Glomerular visceral epithelial cell (primary cell): ENCODE measurements around the gene CARD10.

ENCODE experiments used
- DNase-seq: peaks from one replicate; pipeline ENCODE4 v3.0.0-alpha.2; 2016; ENCODE audit errors: extremely low spot score

The CARD10 gene

DNA sequence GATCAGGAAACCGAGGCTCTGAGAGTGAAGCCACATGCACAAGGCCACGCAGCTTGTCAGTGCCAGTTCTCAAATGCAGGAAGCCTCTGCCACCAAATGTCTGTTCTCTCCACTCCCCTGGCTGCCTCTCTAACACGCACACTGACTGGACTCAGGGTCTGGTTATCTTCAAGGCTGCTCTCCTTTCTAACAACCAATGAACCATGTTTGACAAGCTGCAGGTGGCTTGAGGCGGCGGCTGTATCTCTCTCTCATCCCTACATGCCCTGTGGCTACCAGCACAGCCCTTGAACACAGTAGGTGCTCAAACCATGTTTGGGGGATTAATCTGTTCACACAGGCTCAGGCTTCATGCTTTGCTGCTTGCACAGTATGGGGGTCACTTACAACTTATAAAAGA, 56.8 kb downstream of the CARD10 start:
- DNase-seq, result no peak

DNA sequence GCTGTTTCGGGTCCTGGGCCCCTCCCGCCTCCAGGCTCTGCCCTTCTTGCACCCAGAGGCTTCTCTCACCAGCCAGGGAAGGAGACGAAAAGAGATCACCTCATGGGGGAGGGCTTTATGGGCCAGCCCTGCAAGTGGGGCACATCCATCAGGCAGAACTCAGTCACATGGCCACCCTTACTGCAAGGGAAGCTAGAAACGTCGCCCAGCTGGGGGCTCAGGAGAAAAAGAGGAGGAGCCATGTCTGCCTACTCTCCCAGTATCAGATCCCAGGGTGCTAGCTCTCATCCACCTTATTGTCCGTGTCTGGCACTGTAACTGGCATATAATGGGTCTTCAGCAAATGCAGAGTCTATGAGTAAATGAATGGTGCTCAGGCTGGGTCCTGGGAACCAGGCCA, 57.3 kb downstream of the CARD10 start:
- no peak for DNase-seq

DNA sequence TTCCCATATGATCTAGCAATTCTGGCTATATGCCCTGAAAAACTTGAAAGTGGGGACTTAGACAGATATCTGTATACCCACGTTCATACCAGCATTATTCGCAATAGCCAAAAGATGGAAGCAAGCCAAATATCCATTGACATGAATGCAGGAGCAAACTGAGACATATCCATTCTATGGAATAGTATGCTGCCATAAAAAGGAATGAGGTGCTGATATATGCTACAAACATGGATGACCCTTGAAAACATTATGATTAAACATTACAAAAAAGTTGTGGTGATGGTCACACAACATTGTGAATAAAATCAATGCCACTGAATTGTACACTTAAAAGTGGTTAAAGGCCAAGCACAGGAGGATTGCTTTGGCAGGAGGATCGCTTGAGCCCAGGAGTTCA, 58.5 kb downstream of the CARD10 start:
- DNase-seq, result no peak

DNA sequence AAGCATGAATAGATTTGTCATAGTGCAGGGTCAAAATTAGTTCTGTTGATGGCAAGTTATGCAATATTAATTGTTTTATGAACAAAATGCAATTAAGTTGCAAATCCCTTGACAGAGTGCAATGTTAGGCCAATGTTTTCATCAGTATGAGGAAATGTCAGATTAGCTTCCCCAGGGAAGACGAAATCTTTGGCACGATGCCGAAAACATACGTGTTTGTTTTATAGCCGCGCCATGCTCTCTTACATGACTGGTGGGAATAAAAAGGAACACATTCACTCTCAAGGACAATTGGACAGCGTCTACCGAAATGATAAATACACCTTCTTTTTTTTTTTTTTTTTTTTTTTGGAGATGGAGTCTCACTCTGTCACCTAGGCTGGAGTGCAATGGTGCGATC, 60.0 kb downstream of the CARD10 start:
- DNase-seq, result no peak

- peak; percentile 73 for DNase-seq
Measured at GRCh38 chr22:37457093-37457893, 61.9 kb downstream of the CARD10 start.

DNA sequence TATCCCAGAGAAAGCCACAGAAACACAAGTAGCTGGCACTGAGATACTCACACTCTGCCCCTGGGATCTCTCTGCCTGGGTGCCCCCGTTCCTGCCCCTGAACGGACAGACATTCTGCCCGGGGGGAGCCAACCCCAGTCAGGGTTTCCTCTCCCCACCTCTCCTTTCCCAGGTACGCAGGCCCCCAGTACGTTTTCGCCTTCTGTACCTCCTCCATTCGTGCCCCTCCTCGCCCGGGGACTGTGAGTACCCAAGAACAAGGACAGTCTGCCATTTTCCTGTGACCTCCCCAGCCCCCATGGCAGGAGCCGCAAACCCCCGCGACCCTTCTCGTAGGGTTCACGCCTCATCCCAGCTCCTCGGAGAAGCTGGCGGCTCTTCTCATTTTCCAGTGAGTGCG, 62.9 kb downstream of the CARD10 start:
- no peak for DNase-seq

DNA sequence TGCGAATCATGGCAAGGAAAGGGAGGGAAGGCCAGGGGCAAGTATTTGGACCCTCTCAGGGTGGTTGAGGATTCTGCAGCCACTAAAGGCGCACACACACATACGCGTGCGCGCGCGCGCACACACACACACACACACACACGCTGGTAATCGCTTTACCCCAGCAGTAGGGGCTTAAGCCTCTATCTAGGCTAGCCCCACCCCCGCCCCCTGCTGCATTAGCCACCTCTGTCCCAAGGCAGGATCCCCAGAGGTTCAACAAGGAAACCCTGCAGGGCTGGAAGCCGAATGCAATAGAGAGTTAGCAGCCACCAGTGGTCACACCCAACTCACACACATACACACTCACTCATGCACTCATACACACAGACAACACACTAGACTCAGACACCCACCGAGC, 63.3 kb downstream of the CARD10 start:
- no peak for DNase-seq

DNA sequence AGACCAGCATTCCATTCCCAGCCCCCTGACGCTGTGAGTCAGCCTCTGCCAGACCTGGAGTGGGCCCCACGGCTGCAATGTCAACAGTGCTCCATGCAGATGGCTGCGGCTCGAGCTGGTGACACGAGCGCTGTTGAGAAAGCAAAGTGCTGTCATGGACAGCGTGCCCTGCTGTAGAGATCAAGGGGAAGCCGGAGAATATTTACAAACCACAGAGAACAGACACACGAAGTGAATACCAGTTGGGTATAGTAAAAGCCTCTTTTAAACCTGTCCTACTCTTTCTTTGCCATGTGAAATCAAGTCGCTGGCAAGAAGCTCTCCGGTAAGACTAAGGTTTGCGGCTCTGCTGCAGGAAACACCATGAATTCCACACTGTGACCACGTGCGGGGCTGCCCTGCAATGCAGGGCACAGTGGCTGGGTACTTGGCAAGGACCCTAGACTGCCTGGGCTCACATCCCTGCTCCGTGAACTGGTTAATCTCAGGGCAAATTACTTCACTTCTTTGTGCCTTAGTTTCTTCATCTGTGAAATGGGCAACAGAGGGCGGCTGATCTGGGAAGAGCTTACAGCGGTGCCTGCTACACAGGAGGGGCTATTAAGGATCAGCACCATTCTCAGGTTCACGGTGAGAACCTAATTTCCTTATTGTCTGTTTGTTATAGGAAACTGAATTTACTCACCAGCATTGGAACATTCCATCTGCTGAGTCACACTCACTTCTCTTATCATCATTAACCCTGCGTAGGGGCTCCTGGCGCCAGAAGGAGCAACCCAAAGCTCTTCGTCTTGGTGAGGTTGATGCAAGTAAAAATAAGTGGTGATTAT, 64.1 kb downstream of the CARD10 start:
- DNase-seq, result peak; percentile 86

GRCh38 chr22:37453696-37454095, 65.5 kb downstream of the CARD10 start:
- no peak for DNase-seq

GRCh38 chr22:37451218-37451617, 68.0 kb downstream of the CARD10 start:
- no peak for DNase-seq

- no peak for DNase-seq
Measured at GRCh38 chr22:37449331-37450001, 69.7 kb downstream of the CARD10 start.

DNA sequence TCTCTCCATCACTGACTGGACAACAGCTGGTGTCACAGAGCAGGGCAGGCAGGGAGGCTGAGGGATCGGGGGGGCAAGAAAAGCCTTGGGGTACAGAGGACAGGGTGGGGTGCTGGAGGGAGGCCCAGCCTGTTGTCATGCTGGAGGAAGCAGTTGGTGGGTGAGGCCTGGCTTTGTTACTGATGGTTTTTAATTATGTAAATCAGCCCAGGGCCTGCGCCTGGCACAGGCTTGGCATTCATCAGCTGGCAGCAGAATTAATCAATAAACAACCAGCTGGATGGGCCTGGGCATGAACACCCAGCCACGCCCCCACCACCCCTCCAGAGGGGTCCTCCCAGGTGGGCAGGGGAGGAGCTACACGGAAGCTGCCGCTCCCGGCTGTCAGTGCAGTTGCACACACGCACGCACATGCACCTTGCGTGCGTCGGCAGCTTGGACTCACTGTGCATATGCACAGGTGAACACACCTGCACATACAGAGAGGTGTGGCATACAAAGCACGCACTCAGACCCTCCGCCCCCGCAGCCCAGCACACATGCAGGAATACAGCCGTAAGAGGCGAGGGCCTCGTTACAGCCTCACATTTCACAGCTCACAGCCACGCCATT, 70.6 kb downstream of the CARD10 start:
- DNase-seq, result no peak

DNA sequence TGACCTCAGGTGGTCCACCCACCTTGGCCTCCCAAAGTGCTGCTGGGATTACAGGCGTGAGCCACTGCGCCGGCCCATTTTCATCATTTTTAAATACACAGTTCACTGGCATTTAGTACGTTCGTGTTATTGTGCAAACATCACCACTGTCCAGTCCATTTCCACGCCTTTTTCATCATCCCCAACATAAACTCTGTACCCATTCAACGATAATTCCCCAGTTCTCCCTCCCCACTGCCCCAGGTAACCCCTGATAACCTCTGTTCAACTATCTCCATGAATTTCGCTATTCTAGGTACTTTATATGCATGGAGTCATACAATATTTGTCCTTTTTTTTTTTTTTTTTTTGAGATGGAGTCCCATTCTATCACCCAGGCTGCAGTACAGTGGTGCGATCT, 73.7 kb downstream of the CARD10 start:
- no peak for DNase-seq

DNA sequence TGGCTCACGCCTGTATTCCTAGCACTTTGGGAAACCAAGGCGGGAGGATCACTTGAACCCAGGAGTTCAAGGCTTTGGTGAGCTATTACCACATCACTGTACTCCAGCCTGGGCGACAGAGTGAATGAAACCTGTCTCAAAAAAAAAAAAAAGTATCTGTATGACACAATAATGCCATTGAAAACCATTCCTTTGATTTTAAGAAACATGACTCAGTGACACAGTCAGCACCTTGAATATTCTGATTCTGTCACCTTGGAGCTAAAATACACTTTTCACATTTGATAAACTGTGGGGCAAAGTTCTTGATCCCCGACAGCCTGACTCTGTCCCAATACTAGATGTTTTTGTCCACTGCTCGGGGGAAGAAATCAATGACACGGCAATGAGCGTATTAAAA, 75.2 kb downstream of the CARD10 start:
- no peak for DNase-seq

GRCh38 chr22:37443086-37443485, 76.1 kb downstream of the CARD10 start:
- no peak for DNase-seq

GRCh38 chr22:37442537-37442936, 76.7 kb downstream of the CARD10 start:
- peak; percentile 26 for DNase-seq

DNA sequence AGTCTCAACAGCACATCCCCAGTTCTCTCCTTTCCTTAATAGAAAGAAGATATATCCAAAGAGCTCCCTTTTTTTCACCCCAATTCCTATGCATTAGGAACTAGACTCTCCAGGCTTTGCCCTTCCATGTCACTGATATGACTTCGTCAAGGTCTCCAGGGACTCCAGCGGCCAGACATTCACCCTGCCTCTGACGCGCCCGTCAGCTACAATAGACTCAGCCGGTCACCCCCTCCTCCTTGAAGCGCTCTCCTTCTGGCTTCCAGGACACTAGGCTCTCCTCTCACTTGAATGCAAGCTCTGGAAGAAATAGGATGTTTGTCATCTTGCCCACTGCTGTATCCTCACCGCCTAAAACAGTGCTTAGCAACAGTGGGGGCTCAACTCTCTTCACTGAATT, 77.1 kb downstream of the CARD10 start:
- no peak for DNase-seq

GRCh38 chr22:37440875-37441274, 78.3 kb downstream of the CARD10 start:
- no peak for DNase-seq
